PC-3 (cell line): ENCODE measurements around the gene EYS. TPM values are rescaled to one million over a fixed set of nuclear protein-coding genes. Genes with fewer than 3 reads are reported as not detected.

ENCODE experiments used
- ATAC-seq: fragments of 200-7000 bp; cut with Tn5 transposase; 2 replicates; pipeline ENCODE4 v1.9.1; 2020; ENCODE audit warnings: mild to moderate bottlenecking, moderate library complexity
- BruUV-seq: library from RNA; stranded (reverse); fragments of 400-500 nt; replicated peaks from 2 replicates; lab custom pipeline; 2021; lab: Mats Ljungman, UMichigan
- CTCF ChIA-PET: fragments of 300-600 bp; sonication (Branson Sonifier 250); formaldehyde crosslinking; loops from one replicate; lab custom pipeline; 2022; ENCODE audit warnings: antibody characterized with exemption; lab: Charles Lee
- POLR2A ChIA-PET: fragments of 300-600 bp; sonication (Branson Sonifier 250); formaldehyde crosslinking; loops from one replicate; lab custom pipeline; 2022; ENCODE audit warnings: antibody characterized with exemption; ENCODE audit not compliant: unreplicated experiment; lab: Charles Lee
- DNase-seq: peaks from one replicate; pipeline ENCODE4 v3.0.0-alpha.2; 2015
- H2AFZ ChIP-seq: fragments of 300-600 bp; sonication (generic); 2 replicates; pipeline ENCODE4 v1.6.0; 2016; ENCODE audit warnings: antibody characterized with exemption, low read length
- H3F3A ChIP-seq: fragments of 300-600 bp; sonication (generic); one replicate; pipeline ENCODE4 v1.6.0; 2017; ENCODE audit warnings: antibody characterized with exemption, low read length, control low read depth, mild to moderate bottlenecking; ENCODE audit not compliant: unreplicated experiment
- H3K27ac ChIP-seq: fragments of 300-600 bp; sonication (generic); 2 replicates; pipeline ENCODE4 v1.5.1; 2016; ENCODE audit warnings: mild to moderate bottlenecking, low read length
- H3K27me3 ChIP-seq: fragments of 300-600 bp; sonication (generic); 2 replicates; pipeline ENCODE4 v1.6.1; 2016; ENCODE audit warnings: low read length, mixed read lengths
- H3K36me3 ChIP-seq: fragments of 300-600 bp; sonication (generic); 2 replicates; pipeline ENCODE4 v1.6.1; 2016; ENCODE audit warnings: low read depth, mixed run types, low read length, mixed read lengths
- H3K4me1 ChIP-seq: fragments of 300-600 bp; sonication (generic); 2 replicates; pipeline ENCODE4 v1.5.1; 2016; ENCODE audit warnings: low read length; ENCODE audit not compliant: insufficient read depth
- H3K4me2 ChIP-seq: fragments of 300-600 bp; sonication (generic); 2 replicates; pipeline ENCODE4 v1.6.0; 2016; ENCODE audit warnings: low read length
- H3K4me3 ChIP-seq: fragments of 300-600 bp; sonication (generic); 2 replicates; pipeline ENCODE4 v1.5.1; 2016; ENCODE audit warnings: mild to moderate bottlenecking, low read length, mixed read lengths
- H3K79me2 ChIP-seq: fragments of 300-600 bp; sonication (generic); 2 replicates; pipeline ENCODE4 v1.6.1; 2017; ENCODE audit warnings: low read length, mixed read lengths
- H3K9ac ChIP-seq: fragments of 300-600 bp; sonication (generic); 2 replicates; pipeline ENCODE4 v1.6.0; 2016; ENCODE audit warnings: mild to moderate bottlenecking, low read length
- H3K9me2 ChIP-seq: fragments of 300-600 bp; sonication (generic); replicated peaks from 2 replicates; pipeline ENCODE4 v1.6.1; 2016; ENCODE audit warnings: mixed run types, low read length, mixed read lengths
- H3K9me3 ChIP-seq: fragments of 300-600 bp; sonication (generic); 2 replicates; pipeline ENCODE4 v1.6.1; 2016; ENCODE audit warnings: low read length, mixed read lengths
- H4K20me1 ChIP-seq: fragments of 300-600 bp; sonication (generic); 2 replicates; pipeline ENCODE4 v1.6.1; 2016; ENCODE audit warnings: low read length, mixed read lengths
- EZH2 ChIP-seq: fragments of 300-600 bp; sonication (generic); IDR thresholded peaks from one replicate; pipeline ENCODE4 v1.6.1; 2017; ENCODE audit warnings: antibody characterized with exemption, mild to moderate bottlenecking, low read length; ENCODE audit not compliant: unreplicated experiment
- EZH2phosphoT487 ChIP-seq: fragments of 300-600 bp; sonication (generic); IDR thresholded peaks from 2 replicates; pipeline ENCODE4 v1.6.1; 2018; ENCODE audit warnings: mild to moderate bottlenecking, antibody characterized with exemption, low read length, borderline replicate concordance
- intact Hi-C: fragments of 100-400 bp; cut with micrococcal nuclease; formaldehyde crosslinking; loops from 2 replicates; pipeline ENCODE4 v1.9.0; 2023
- total RNA-seq: library from RNA; depleted of rRNA; stranded (reverse); fragments of >200 nt; gene quantifications from 2 replicates; pipeline ENCODE4 v1.2.3, GENCODE V29; 2014
- TF ChIP-seq, protein P1 (sequence below): fragments of 300-600 bp; sonication (generic); conservative IDR thresholded peaks from 2 replicates; pipeline ENCODE4 v1.5.1; 2017; ENCODE audit warnings: antibody characterized with exemption, low read depth, mild to moderate bottlenecking, low read length

Gene EYS
- total RNA-seq, 1 experiment from 2014 or later = 0.07 TPM

DNA sequence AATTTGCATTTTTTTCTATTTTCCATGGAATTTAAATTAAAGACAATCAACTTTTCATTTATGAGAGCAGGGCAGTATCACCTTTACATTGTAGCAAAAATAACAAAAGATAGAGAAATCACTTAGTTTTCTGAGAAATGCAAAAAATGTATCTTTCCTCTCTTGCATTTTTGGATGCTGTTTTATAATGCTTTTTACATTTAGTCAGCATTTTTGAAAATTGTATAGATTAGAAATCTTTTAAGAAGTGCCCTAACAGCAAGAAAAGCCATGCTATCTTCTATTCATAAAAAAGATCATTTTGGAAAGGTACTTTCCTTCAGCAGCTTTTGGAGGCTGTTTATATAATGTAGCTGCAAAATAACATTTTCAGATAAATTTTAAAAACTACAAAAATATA, 421.8 kb downstream of the EYS start:
- ChIA-PET CTCF (no interaction called here), POLR2A (no interaction called here)
- Histone ChIP-seq H3K9me2 (no peaks in the 10 kb centered on the region), H3F3A (no peaks in the 10 kb centered on the region), H3K4me3 (no peak overlapping the region), H3K9ac (no peak overlapping the region), H4K20me1 (no peaks in the 10 kb centered on the region), H2AFZ (no peak overlapping the region), H3K9me3 (no peaks in the 10 kb centered on the region), H3K4me2 (no peak overlapping the region), H3K4me1 (no peaks in the 10 kb centered on the region; the same call in 1 of the 2 replicates), H3K27me3 (no peaks in the 10 kb centered on the region), H3K79me2 (no peaks in the 10 kb centered on the region), H3K27ac (no peak overlapping the region), H3K36me3 (no peaks in the 10 kb centered on the region)
- TF ChIP-seq EZH2phosphoT487 (no peak), EZH2 (no peak)
- TF ChIP-seq, protein P1, sequence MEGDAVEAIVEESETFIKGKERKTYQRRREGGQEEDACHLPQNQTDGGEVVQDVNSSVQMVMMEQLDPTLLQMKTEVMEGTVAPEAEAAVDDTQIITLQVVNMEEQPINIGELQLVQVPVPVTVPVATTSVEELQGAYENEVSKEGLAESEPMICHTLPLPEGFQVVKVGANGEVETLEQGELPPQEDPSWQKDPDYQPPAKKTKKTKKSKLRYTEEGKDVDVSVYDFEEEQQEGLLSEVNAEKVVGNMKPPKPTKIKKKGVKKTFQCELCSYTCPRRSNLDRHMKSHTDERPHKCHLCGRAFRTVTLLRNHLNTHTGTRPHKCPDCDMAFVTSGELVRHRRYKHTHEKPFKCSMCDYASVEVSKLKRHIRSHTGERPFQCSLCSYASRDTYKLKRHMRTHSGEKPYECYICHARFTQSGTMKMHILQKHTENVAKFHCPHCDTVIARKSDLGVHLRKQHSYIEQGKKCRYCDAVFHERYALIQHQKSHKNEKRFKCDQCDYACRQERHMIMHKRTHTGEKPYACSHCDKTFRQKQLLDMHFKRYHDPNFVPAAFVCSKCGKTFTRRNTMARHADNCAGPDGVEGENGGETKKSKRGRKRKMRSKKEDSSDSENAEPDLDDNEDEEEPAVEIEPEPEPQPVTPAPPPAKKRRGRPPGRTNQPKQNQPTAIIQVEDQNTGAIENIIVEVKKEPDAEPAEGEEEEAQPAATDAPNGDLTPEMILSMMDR = no peak
- intact Hi-C loops = no loop called here
- ATAC-seq (no peak), DNase-seq (no peak)
- no TSS peak for BruUV-seq

DNA sequence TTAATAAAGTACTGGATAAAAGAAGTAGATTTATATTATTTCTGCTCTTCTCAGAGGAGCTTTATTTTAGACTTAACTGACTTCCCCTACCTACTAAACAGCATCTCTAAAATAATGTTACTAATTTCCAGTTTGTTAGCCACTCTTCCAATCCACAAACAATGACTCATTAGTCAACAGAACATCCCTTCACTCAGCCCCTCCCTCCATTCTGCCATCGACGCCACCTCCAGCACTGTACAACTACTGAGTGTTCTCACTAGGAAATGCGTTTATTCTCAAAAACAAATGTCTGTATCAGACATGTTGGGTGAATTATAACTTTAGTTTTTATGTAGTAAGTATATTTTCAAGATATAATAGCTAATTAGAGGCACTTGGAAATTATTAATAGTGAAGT, 427.0 kb downstream of the EYS start:
- intact Hi-C loops = no loop called here
- no peak overlapping the region for H3K27ac ChIP-seq
- no peaks in the 10 kb centered on the region for H3K36me3 ChIP-seq
- H3K79me2 ChIP-seq = no peaks in the 10 kb centered on the region
- H3F3A ChIP-seq = no peaks in the 10 kb centered on the region
- H3K4me1 ChIP-seq = no peaks in the 10 kb centered on the region
- DNase-seq (peak; percentile 19), ATAC-seq (peak; percentile 83)
- no peaks in the 10 kb centered on the region for H4K20me1 ChIP-seq
- H3K4me2 ChIP-seq = no peak overlapping the region
- CTCF ChIA-PET = no interaction called here
- no peak overlapping the region for H3K9ac ChIP-seq
- no peaks in the 10 kb centered on the region for H3K9me3 ChIP-seq
- BruUV-seq = no TSS peak
- no peaks in the 10 kb centered on the region for H3K9me2 ChIP-seq
- H2AFZ ChIP-seq = no peak overlapping the region
- POLR2A ChIA-PET = no interaction called here
- no peak overlapping the region for H3K4me3 ChIP-seq
- H3K27me3 ChIP-seq = no peaks in the 10 kb centered on the region
- TF ChIP-seq EZH2phosphoT487 (no peak), EZH2 (no peak)
- TF ChIP-seq, protein P1 = no peak

DNA sequence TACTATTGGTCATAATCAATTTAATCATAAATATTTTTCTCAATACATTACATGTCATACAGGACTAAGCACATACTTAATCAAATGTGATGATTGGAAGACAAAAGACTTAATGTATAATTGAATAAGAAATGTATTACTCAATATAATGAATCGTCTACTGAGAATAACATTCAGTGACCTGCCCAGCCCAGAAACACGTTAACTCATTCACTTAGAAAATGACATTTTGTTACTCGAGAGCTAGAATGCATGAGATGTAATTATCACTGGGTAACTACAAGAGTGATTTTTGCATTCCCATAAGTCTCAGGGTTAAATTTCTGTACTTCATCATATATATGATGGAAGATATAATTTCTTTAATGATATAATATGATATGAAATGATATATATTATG, 444.8 kb downstream of the EYS start:
- H3K27me3 ChIP-seq = no peaks in the 10 kb centered on the region
- H3K9ac ChIP-seq = no peak overlapping the region
- POLR2A ChIA-PET = no interaction called here
- ATAC-seq = no peak
- TF ChIP-seq, protein P1 = no peak
- TF ChIP-seq EZH2 = no peak
- TF ChIP-seq EZH2phosphoT487 = no peak
- no peaks in the 10 kb centered on the region for H3K9me3 ChIP-seq
- H3K79me2 ChIP-seq = no peaks in the 10 kb centered on the region
- H3K4me1 ChIP-seq = no peaks in the 10 kb centered on the region
- H3K27ac ChIP-seq = no peak overlapping the region
- CTCF ChIA-PET = no interaction called here
- H2AFZ ChIP-seq = no peak overlapping the region
- H3K36me3 ChIP-seq = no peaks in the 10 kb centered on the region
- no peak overlapping the region for H3K4me3 ChIP-seq
- no peak overlapping the region for H3K4me2 ChIP-seq
- no peaks in the 10 kb centered on the region for H4K20me1 ChIP-seq
- DNase-seq = no peak
- no TSS peak for BruUV-seq
- intact Hi-C loops = no loop called here
- no peaks in the 10 kb centered on the region for H3K9me2 ChIP-seq
- H3F3A ChIP-seq = no peaks in the 10 kb centered on the region
